DMS114 treated with DMSO at 0.1 percent for 48 hours (cell line): Measurements from ENCODE around the gene SERPINH1.

Experiments
- DNase-seq: peaks from one replicate; lab custom pipeline; 2025; ENCODE audit not compliant: unreplicated experiment; lab: John Stamatoyannopoulos, UW

SERPINH1 gene

DNA sequence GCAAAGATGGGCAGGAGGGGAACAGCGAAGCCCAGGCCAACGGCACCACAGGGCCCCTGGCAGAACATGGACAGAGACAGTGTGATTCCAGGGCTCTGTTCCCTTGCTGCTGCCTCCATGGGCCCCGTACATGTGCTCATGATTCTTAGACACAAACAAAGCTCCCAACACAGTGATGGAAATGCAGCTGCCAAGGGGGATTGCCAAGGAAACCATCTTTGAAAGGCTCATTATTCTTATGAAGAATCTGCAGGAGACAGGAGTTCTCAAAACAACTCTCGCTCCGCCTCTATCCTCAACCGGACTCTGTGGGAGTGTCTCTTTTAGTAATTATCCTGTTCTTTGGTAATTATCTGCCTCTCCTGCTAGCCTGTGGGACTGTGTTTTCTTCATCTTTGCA, 32.2 kb downstream of the SERPINH1 start:
- no peak for DNase-seq

DNA sequence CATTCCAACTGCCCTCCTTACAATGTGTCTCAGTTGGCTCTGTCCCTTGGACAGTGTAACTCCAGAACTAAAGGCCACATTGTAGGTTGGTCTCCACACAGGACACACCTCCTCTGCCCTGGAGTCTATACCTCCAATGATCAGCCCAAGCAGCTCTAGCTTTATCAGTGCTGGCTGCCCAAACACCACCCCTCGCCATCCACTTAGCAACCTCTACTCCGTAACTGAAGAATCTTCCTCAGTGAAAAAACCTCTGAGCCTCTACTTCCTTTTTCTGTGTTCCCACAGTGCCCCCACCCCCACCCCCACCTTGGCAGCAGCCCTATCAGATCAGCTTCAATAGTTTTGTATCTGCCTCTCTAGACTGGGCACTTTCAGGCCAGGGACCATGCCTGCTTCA, 33.4 kb downstream of the SERPINH1 start:
- no peak for DNase-seq

DNA sequence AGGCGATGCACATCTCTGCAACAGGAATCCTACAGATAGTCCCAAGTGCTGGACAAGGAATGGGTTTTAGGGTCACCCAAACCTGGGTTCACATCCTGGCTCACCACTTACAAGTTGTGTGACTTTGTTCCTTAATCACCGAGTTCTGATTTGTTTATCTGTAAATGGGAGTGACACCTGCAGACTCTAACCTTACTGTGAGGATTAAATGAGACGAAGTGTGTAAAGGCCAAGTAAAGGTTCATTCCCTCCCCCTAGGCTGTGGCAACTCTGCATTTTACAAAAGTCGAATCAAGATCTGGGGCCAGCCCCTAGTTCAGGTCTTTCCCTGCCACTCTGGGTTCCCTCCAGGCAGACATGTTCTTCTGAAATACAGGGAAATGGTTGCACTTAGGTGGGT, 34.9 kb downstream of the SERPINH1 start:
- DNase-seq = no peak

DNA sequence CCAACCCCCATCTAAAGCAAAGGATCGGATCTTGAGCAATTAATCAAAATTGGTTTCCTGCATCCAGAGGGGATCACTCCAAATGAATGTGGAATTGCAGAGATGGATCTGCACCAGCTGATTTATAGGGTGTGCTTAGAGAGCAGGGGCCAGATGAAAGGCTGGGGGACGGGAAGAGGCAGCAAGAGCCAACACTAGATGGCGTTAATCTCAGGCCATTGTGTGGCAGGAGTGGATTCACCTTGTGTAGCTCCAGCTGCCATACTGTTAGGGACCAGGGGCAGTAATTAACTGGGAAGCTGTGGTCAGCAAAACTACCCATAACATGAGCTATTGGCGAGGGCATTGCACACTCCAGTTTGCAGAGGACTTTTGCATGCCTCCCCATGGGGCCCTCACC, 35.6 kb downstream of the SERPINH1 start:
- no peak for DNase-seq

DNA sequence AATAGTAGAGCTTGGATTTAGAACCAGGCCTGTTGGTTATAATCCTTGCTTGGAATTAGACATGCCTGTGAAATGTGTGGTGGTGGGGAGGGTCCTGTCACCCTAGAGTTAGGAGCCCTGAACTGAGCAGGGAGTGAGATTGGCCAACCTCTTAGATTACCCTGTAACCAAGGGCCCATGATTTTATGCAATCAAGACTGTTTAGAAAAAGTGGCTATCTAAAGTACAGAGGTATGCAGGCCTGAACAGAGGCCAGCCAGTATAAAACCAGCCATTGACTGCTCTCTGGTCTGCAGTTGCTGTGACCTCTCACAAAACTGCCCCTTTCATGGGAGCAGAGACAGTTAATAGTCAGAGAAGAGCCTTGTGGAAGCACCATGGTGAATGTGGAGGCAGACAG, 36.2 kb downstream of the SERPINH1 start:
- DNase-seq = no peak

DNA sequence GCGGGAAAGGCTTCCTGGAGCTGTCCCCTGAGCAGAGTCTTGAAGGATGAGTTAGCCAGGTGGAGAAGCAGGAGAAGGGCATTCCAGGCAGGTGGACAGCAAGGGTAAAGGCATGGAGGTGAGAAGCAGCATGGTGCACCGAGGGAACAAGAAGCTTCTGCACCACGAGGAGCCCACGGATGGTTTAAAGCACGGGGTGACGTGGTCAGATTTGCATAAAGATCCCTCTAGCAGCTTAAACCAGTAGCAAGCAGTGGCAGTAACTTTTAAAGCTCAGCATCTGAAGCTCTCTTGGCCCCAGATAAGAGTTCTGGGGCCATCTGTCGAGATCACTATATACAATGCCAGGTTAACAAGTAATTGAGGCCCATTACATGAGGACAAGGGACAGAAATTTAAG, 36.8 kb downstream of the SERPINH1 start:
- DNase-seq = no peak

DNA sequence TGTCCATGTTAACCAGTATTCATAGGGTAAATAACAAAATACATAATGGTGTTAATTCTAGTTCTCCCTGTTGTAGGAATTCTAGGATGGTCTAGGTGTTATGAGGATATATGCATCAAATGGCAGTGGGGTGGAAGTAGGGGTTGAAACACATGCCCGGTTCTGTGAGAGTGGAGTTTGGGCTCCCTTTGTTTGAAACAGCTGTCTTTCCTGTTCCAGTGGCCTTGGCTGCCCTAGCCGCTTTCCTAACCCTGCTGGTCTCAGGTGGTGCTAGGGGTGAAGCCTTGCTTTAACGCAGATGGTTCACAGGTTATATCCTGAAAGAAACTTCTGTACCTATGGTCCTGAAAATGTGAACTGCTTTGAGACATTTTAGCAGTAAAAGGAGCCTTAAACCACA, 38.3 kb downstream of the SERPINH1 start:
- no peak for DNase-seq

DNA sequence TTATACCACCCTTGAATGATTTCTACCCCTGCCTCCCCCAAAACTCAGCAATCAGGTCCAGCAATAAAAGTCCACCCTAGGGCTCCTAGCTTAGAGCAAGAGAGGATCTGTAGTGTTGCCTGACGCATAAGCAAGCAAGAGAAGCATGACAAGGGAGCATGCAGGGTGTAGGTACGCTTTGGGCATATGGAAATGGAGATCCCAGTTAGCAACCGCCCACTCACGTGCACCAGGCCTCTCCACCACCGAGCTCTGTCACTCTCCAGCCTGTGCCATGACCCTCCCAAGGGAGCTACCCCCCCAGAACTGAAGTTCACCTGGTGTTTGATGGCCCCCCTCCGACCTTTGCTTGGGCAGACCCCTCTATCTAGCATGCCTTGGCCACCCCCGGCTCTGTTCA, 39.4 kb downstream of the SERPINH1 start:
- DNase-seq = no peak

DNA sequence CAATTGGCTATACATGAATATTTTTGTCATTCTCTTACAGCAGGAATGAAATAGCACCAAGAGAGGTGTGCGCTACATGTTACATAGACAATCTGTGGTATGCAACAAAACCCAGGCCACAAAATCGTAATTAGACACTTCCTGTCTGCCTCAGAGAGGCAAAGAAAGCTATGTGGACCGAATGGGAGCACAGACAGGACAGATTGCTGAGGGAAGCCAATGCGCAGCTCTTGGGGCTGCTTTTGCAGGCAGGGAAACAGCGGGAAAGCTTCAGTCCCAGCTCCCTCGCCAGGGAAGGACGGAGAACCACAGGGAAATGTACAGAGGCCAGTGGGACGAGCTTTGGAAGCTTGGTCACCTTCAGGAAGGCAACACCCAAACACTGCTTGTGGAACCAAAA, 40.9 kb downstream of the SERPINH1 start:
- no peak for DNase-seq

DNA sequence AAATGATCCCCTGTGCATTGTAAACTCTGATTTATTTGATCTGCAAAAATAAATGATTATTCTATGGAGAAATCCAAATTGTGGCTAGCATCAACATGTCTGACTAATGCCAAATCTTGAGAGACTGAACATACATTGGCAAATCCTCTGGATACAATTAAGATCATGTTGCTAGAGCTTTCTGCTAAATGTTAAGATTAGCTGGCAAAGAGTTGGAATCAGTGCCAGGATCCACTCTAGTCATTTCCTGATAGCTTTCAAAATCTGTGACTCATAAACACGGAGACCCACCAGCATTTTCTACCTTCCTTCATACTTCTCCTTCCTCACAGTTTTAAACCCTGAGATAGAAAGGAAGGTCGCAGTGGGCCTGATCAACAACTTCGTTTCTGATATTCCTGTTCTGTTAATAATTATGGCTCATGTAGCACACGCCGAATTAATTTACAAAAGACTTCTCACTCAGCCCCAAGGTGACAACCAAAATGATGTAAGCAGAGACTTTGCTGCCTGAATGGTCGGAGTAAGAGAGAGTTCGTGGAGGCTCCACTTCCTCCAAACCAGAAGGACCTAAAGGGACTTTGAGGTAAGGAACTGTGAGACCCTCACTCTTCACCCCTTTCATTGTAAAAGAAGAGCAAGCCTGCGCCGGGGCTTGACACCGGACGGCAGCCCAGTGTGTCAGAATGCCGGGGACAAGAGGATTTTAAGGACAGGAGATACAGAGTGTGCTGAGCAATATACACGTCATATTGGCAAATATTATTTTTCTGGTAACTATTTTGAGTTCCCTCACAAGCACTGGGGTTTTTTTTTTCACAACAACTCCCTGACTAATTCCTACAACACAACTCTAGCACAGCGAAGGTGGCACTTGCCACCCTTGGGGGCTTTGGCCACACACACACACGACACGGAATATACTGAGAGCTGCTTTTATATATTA, 42.0 kb downstream of the SERPINH1 start:
- DNase-seq = no peak

DNA sequence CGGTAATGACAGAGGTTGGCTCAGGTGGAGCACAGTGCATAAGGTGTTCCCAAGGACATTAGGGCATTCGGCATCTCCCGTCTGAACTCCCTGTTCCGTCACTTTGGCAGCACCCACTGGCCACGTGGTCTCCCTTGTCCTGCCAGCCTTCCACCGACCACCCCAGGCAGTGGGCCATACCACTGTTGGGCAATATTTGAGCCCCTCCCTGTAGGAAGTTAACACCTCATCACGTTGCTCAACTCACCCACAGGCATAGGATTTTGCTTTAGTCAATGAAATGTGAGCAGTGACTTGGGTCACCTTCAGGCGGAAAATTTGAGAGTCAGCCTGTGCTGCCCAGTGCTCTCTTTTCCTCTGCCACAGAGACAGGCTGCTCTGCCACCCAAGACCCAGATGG, 44.0 kb downstream of the SERPINH1 start:
- no peak for DNase-seq

DNA sequence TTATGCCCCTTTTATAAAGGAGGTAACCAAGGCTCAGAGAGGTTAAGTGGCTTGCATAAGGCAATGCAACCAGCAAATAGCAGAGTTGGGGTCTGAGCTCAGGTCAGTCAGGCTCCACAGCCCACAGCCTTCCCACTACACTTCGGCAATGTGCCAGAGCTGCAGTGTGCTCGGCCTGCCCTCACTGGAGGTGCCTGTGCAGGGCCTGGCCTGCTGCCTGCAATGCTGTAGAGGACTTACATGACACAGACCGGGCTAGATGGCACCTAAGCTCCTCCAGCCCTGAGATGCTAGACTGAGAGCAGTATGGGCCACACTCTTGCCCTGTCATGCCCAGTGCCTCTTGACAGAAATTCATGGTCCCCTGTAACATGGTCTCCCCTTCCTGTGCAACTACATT, 49.8 kb downstream of the SERPINH1 start:
- DNase-seq = no peak

DNA sequence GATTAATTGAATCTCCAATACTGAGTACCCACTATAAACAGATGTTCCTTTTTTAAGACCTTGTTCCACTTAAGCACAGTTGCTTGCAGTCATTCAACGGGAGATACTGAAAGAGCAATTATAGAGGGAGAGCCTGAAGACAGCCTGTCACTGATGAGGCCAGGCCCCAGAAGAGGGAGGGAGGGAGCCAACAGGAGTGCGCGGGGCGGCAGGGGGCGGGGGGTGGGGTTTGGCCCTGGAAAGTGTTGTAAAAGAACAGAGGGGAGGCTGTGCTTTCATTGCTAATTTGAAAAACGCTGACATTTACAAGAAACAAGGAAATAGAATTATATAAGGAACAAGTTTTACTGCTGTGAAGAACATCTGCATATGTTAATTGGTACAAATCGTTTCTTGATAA, 53.7 kb downstream of the SERPINH1 start:
- DNase-seq = no peak

DNA sequence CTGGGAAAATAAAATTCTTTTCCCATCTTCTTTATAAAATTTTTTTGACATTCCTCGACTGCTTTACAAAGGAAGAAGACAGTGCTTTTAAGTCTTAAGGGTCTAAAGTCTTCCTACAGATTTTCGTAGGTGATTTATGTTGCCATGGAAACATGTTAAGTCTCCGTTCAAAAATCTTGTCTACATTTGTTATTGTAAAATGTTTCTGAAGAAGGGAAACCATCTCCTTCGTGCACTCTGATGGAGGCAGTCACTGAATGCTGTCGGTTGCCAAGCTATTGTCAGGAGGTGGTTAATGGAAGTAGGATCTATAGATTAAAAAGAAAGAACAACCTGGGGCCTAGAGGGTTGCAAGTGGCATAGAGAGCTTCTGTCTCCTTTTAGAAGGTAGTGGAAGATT, 54.2 kb downstream of the SERPINH1 start:
- no peak for DNase-seq
